NCI-H524 treated with DMSO at 0.1 percent for 48 hours (cell line): Measurements from ENCODE around the gene NDC80.
A peak's percentile ranks its signal among the peaks of the same experiment; 100 is the strongest.

Source experiments
- DNase-seq: peaks from one replicate; lab custom pipeline; 2025; lab: John Stamatoyannopoulos, UW

The NDC80 gene

DNA sequence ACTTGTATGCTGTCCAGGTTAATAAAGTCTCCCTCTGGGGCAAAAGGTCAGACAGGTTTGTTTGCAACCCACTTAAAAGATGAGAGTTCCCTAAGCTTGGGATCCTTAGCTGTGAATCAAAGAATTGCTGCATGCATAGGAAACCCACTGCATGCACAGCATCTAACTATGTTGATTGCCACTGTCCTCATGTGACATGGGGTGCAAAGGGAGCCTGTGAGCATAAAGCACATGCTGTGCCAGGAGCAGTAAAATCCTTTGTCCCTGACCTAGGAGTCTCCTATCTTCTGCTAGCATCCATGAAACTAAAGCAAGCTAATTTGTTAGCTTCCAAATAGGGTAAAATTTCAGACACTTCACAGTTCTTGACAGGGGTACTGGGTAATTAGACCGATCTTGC is 13.8 kb upstream of the NDC80 start:
- DNase-seq = no peak

- no peak for DNase-seq
Measured at GRCh38 chr18:2559249-2559648, 12.1 kb upstream of the NDC80 start.

- no peak for DNase-seq
Measured at GRCh38 chr18:2564373-2564772, 7.0 kb upstream of the NDC80 start.

DNA sequence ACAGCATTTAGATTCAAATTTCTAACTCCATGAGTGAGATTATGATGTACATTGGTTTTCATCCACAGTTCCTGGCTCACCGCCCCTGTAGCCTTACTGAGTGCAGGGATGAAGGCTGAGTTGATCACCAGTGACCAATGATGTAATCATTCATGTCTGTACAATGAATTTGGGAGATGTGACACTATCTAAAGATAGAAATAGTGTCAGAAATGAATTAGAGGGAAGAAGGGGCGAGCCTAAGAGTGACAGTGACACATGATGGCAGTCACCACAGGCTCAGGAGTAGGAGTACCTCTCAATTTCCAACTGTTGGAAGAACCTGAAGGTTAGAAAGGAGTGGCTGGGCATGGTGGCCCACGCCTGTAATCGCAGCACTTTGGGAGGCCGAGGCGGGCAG is 3.2 kb upstream of the NDC80 start:
- no peak for DNase-seq

DNA sequence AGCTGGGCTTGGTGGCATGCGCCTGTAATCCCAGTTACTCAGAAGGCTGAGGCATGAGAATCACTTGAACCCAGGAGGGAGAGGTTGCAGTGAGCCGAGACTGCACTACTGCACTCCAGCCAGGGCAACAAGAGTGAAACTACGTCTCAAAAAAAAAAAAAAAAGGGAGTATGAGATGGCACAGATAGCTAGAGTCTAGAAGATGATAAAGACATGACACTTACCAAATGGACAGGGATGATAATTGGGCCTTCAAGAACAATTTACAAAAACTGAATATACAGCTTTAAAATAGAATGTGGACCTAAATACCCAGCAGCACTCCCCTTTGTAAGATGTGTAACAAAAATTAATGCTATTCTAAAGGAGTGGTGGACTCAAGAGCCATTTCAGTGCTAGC is 2.8 kb upstream of the NDC80 start:
- DNase-seq = no peak

GRCh38 chr18:2569338-2570207 is 1.8 kb upstream of the NDC80 start:
- DNase-seq = no peak

GRCh38 chr18:2570772-2571199 is 571 bp upstream of the NDC80 start:
- DNase-seq = peak; percentile 24

- DNase-seq = no peak
Measured at GRCh38 chr18:2572171-2572569, 813 bp downstream of the NDC80 start.

DNA sequence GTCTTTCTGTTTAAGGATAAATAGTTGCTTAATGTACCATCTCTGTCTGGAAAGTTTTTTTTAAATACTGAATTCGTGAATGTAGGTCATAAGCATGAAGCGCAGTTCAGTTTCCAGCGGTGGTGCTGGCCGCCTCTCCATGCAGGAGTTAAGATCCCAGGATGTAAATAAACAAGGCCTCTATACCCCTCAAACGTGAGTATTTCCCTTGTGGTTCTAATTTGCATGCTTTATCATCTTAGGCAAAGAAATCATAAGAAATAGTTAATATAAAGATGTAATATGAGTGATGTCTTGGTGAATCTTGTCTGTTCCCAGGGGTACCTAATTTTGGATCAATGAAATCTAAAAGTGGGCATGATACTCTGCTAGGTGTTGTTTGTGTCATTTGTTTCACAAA is 1.5 kb downstream of the NDC80 start:
- no peak for DNase-seq

DNA sequence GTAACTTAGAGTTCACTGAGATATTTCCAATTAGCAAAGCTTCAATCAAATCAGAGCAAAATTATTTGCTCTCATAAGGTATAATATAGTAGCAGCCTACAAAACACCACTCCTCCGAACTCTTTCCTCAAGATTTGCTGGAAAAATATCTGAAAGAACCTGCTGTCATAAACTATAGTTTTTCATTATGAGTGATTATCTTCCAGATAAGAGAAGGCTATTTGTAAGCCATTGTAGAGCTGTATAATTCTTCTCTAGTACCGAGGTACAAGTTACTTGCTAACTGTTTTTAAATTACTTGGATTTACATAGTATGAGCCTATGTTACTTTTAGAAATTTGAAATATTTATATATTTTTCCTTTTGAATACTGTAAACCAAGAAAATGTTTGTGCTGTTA is 2.1 kb downstream of the NDC80 start:
- no peak for DNase-seq

DNA sequence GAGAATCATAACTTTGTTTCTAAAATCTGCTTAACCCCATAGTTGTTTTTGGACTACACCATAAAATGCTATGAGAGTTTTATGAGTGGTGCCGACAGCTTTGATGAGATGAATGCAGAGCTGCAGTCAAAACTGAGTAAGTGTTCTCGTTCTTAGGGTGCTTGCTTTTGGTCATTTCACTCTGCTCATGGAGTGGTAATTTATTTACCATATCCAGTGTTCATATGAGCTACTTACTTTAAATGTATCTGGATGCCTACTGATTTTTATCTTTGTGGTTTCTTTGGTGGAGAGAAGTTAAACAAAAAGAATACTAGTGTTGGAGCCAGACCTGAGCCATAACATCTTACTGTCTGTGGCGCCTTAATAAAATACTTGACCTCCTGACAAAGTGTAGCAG is 16.4 kb downstream of the NDC80 start:
- DNase-seq = no peak

GRCh38 chr18:2588666-2589344 is 17.4 kb downstream of the NDC80 start:
- DNase-seq = no peak

DNA sequence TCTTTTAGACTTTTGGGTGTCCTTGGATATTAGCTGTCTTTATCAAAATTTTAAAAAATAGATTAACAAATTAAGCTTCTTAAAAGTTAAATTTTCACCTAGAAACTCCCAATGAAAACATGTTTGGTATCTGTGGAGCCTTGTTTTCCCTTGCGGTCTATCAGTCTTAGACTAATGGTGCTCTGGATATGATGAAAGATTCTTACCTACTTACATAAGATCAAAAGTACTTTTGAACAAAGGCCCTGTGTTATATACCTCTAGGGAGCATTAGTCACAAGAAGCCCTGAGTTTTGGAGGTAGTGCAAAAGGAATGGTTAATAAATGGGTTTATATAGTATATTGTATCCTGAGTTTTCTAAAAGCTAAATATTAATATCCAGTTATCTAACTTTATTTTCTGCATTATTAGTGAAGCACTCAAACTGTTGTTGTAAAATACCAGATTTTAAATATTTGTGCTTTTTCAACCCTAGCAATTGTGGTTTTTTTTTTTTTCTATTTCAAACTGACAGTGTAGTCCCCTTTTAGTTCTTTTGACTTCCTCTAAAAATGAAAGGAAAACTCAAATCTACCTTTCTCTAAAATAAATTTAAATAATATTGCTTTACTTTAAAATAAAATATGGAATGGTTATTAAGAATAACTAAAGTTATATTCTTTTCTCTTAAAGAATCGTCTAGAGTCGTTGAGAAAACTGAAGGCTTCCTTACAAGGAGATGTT is 18.1 kb downstream of the NDC80 start:
- DNase-seq = no peak

- DNase-seq = no peak
Measured at GRCh38 chr18:2590303-2590702, 18.9 kb downstream of the NDC80 start.

DNA sequence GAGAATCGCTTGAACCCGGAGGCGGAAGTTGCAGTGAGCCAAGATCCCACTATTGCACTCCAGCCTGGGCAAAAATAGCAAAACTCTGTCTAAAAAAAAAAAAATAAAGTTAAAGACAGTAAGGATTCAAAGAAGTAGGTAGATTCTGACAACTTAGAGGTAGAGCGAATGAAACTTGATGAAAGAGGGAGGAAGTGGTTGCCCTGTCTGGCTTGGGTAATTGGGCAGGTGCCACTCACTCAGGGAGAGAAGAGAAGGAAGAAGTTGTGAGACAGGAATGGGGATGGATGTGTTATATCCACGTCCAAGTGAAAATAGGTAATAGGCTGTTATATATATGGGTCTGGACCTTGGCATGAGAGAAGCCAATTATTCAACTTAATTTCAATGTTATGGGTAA is 26.3 kb downstream of the NDC80 start:
- DNase-seq = no peak

- no peak for DNase-seq
Measured at GRCh38 chr18:2602844-2603243, 31.5 kb downstream of the NDC80 start.

DNA sequence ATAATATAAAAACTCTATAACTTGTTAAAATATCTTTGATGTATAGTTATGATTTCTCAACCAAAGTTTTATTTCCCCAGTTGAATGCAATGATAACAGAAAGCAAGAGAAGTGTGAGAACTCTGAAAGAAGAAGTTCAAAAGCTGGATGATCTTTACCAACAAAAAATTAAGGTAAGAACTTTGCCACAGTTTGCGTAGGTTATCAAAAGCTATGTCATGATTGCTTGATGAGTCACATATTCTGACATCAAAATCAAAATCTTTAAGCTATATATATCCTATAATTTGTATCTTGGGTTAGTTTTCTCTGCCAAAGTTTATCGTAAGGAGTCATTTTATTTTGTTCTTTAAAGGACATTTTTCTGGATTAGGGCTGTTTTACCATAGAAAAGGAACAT is 35.0 kb downstream of the NDC80 start:
- no peak for DNase-seq

DNA sequence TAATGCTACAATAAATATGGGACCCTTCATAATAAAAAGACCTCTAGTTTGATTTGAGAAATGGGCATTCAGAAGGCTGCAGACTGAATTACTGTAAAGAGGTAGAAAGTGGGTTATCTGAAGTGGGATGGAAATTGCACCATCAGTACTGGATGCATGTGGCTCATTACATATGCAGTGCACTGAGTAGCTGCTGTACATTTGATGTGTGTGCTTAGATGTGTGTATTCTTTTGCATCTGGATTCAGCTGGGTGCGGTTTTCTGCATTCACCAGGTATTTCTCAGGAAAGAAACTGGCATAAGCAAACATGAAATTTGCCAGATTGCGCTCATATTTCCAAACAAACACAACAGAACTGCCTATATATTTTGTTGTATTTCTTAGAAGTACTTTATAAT is 38.2 kb downstream of the NDC80 start:
- DNase-seq = no peak

DNA sequence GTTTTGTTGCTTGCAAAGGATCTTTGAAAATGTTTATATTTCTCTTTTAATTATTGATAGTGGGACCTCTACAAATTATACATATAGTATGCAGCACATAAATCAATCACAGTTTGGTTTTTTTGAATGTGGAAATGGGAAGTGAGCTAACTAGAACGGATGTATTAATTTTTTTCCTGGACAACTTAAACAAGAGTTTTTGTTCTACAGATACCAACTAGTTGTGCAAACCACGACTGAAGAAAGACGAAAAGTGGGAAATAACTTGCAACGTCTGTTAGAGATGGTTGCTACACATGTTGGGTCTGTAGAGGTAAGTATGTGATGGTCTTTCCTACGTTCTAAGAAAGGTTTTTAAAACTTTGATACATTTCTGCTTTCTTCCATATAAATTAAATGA is 39.2 kb downstream of the NDC80 start:
- DNase-seq = no peak

GRCh38 chr18:2612996-2613395 is 41.6 kb downstream of the NDC80 start:
- no peak for DNase-seq

DNA sequence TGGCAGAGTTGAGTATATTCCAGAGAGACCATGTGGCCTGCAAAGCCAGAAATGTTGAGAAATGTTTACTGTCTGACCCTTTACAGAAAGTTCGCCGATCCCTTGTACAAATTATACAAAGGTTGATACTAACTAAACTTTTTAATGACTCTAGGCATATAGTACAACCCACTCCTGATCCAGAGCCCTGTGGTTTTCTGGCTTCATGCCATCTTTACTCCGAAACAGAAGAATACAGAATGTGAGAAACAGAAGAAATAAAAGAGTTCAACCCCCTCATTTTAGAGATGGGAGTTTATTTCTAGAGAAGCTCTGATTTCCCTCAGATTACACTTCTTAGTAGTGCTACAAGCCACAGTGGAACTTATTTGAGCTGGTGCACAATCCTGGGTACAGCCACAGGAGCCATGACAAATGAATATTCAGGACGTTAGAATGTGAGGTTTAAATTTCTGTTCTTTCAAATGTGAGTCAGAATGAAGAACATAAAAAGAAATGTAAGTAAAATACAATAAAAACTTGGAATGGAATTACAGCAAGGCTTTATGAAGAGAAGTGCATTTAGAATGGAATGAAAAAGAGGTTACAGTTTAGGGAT is 46.1 kb downstream of the NDC80 start:
- DNase-seq = no peak

DNA sequence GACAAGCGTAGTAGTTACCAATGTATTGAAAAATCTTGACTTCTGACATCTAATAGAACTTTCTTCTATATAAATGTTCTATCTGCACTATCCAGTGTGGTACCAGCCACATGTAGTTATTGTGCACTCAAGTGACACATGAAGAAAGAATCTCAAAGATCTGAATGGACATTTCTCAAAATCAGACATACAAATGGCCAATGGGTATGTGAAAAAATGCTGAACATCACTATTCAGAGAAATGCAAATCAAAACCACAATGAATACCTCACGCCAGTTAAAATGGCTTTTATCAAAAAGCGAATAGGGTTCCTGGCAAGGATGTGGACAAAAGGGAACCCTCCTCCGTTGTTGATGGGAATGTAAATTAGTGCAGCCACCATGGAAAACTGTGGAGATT is 46.7 kb downstream of the NDC80 start:
- no peak for DNase-seq

- DNase-seq = no peak
Measured at GRCh38 chr18:2625217-2625616, 53.9 kb downstream of the NDC80 start.
